MM.1S (cell line): ENCODE measurements around the gene ASIC4.

Source experiments
- DNase-seq: peaks from one replicate; pipeline ENCODE4 v3.0.0-alpha.2; 2015
- H2AFZ ChIP-seq: fragments of 300-600 bp; sonication (generic); 2 replicates; pipeline ENCODE4 v1.6.0; 2016; ENCODE audit warnings: antibody characterized with exemption, low read length
- H3F3A ChIP-seq: fragments of 300-600 bp; sonication (generic); 2 replicates; pipeline ENCODE4 v1.6.1; 2016; ENCODE audit warnings: mild to moderate bottlenecking, antibody characterized with exemption, low read length, moderate library complexity, mixed read lengths; ENCODE audit not compliant: insufficient read depth
- H3K27ac ChIP-seq: fragments of 300-600 bp; sonication (generic); 2 replicates; pipeline ENCODE4 v1.5.1; 2016; ENCODE audit warnings: mild to moderate bottlenecking, low read length
- H3K27me3 ChIP-seq: fragments of 300-600 bp; sonication (generic); replicated peaks from 2 replicates; pipeline ENCODE4 v1.6.0; 2016; ENCODE audit warnings: low read length; ENCODE audit not compliant: insufficient read depth
- H3K36me3 ChIP-seq: fragments of 300-600 bp; sonication (generic); replicated peaks from 2 replicates; pipeline ENCODE4 v1.6.1; 2016; ENCODE audit warnings: mild to moderate bottlenecking, low read length, mixed read lengths; ENCODE audit not compliant: insufficient read depth
- H3K4me1 ChIP-seq: fragments of 300-600 bp; sonication (generic); 2 replicates; pipeline ENCODE4 v1.6.1; 2016; ENCODE audit warnings: low read length, mixed read lengths
- H3K4me2 ChIP-seq: fragments of 300-600 bp; sonication (generic); 2 replicates; pipeline ENCODE4 v1.6.0; 2016; ENCODE audit warnings: low read depth, low read length
- H3K4me3 ChIP-seq: fragments of 300-600 bp; sonication (generic); 2 replicates; pipeline ENCODE4 v1.5.1; 2016; ENCODE audit warnings: low read length, mixed read lengths
- H3K79me2 ChIP-seq: fragments of 300-600 bp; sonication (generic); 2 replicates; pipeline ENCODE4 v1.6.1; 2016; ENCODE audit warnings: mixed run types, low read length, mixed read lengths
- H3K9ac ChIP-seq: fragments of 300-600 bp; sonication (generic); 2 replicates; pipeline ENCODE4 v1.6.1; 2016; ENCODE audit warnings: low read length, mixed read lengths
- H3K9me2 ChIP-seq: fragments of 300-600 bp; sonication (generic); replicated peaks from 2 replicates; pipeline ENCODE4 v1.6.1; 2016; ENCODE audit warnings: mild to moderate bottlenecking, low read length, mixed read lengths; ENCODE audit not compliant: insufficient read depth
- H3K9me3 ChIP-seq: fragments of 300-600 bp; sonication (generic); replicated peaks from 2 replicates; pipeline ENCODE4 v1.6.1; 2016; ENCODE audit warnings: mild to moderate bottlenecking, low read length, mixed read lengths; ENCODE audit not compliant: insufficient read depth
- H4K20me1 ChIP-seq: fragments of 300-600 bp; sonication (generic); 2 replicates; pipeline ENCODE4 v1.6.1; 2016; ENCODE audit warnings: mild to moderate bottlenecking, low read length, moderate library complexity, mixed read lengths; ENCODE audit not compliant: insufficient read depth
- CTCF ChIP-seq: fragments of 300-600 bp; sonication (generic); IDR thresholded peaks from 2 replicates; pipeline ENCODE4 v1.5.1; 2016; ENCODE audit warnings: antibody characterized with exemption, low read length, mixed read lengths
- EZH2 ChIP-seq: fragments of 300-600 bp; sonication (generic); optimal IDR thresholded peaks from 2 replicates; pipeline ENCODE3; 2017; ENCODE audit warnings: low read depth, mild to moderate bottlenecking, antibody characterized with exemption, low read length, mixed read lengths
- EZH2phosphoT487 ChIP-seq: fragments of 300-600 bp; sonication (generic); IDR thresholded peaks from 2 replicates; pipeline ENCODE4 v1.6.1; 2018; ENCODE audit warnings: antibody characterized with exemption, low read length

Gene ASIC4

GRCh38 chr2:219560037-219560892 lies 46.0 kb downstream of the ASIC4 start:
- no peaks in the 10 kb centered on the region for H4K20me1 ChIP-seq
- H3K36me3 ChIP-seq = no peaks in the 10 kb centered on the region
- no peak overlapping the region for H3K27ac ChIP-seq
- no peaks in the 10 kb centered on the region for H3K79me2 ChIP-seq
- no peaks in the 10 kb centered on the region for H3K9me2 ChIP-seq
- H2AFZ ChIP-seq = no peak overlapping the region
- no peak for DNase-seq
- no peak overlapping the region for H3K4me3 ChIP-seq
- no peaks in the 10 kb centered on the region for H3F3A ChIP-seq
- TF ChIP-seq EZH2phosphoT487 (no peak), CTCF (peak; percentile 45), EZH2 (no peak)
- no peaks in the 10 kb centered on the region for H3K9me3 ChIP-seq
- H3K27me3 ChIP-seq = peaks cover 97% of the 10 kb centered on the region
- no peaks in the 10 kb centered on the region for H3K4me1 ChIP-seq
- H3K4me2 ChIP-seq = no peak overlapping the region
- no peak overlapping the region for H3K9ac ChIP-seq

DNA sequence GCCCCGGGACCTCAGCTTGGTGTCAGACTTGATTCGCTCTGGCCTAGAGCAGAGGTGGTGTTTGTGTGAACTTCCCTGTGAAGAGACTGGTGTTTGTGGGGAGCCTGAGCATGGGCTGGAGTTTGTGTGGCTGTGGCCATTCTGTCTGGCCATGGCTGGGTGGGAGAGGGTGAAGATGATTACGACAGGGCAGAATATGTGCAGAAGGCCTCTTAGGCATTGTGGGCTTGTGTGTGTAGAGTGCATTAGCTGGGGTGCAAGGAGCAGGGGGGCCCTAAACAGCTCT lies 46.6 kb downstream of the ASIC4 start:
- no peaks in the 10 kb centered on the region for H3K4me1 ChIP-seq
- TF ChIP-seq EZH2 (no peak), CTCF (no peak), EZH2phosphoT487 (no peak)
- H3K9ac ChIP-seq = no peak overlapping the region
- H3K36me3 ChIP-seq = no peaks in the 10 kb centered on the region
- no peaks in the 10 kb centered on the region for H3K79me2 ChIP-seq
- no peaks in the 10 kb centered on the region for H3K9me2 ChIP-seq
- H3K27ac ChIP-seq = no peak overlapping the region
- H4K20me1 ChIP-seq = no peaks in the 10 kb centered on the region
- H3F3A ChIP-seq = no peaks in the 10 kb centered on the region
- H3K4me2 ChIP-seq = no peak overlapping the region
- H3K9me3 ChIP-seq = no peaks in the 10 kb centered on the region
- no peak overlapping the region for H3K4me3 ChIP-seq
- no peak overlapping the region for H2AFZ ChIP-seq
- H3K27me3 ChIP-seq = peaks cover 97% of the 10 kb centered on the region
- no peak for DNase-seq

DNA sequence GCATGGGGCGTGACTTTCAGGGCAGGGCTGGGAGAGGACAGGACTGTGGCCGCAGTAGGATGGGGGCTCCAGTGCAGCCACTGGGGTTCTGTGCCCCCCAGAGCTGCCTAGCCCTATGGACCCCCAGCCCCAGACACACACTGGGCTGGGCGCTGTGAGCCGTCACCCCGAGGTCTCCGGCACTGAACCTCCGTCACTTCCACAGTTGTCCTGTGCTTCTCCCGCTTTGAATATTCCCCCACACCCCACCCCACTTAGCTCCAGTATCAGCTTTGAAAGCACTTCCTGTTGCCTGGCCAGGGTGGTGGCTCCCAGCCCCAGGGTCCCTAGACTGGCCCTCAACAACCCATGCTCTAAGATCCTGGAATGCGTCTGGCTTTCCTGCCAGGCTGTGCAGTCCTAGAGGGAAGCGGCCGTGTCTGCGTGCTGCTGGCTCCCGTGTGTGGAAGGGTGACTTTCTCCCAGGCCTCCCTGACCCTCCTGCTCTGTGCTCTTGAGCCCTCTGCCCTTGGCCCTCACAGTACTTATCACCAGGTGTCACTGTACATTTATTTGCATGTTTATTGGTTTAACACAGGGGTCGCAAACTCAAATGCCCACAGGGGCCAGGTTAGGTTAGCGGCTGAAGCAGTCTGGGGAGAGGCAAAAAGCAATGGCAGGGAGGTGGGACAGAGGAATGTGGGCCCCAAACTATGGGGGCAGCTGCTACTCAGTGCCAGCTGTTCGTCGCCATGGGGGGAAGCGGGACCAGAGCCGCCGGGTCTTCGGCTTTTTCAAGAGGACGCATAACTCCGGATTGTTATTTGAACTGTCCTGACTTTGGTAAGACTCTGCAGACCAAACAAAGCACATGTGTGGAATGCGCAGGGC lies 47.1 kb downstream of the ASIC4 start:
- DNase-seq = no peak
- H3K9me3 ChIP-seq = no peaks in the 10 kb centered on the region
- no peaks in the 10 kb centered on the region for H3K36me3 ChIP-seq
- no peak overlapping the region for H3K4me3 ChIP-seq
- H3K27ac ChIP-seq = no peak overlapping the region
- H3K9me2 ChIP-seq = no peaks in the 10 kb centered on the region
- H3K9ac ChIP-seq = no peak overlapping the region
- no peaks in the 10 kb centered on the region for H3F3A ChIP-seq
- no peaks in the 10 kb centered on the region for H3K79me2 ChIP-seq
- H4K20me1 ChIP-seq = no peaks in the 10 kb centered on the region
- H3K4me2 ChIP-seq = no peak overlapping the region
- no peaks in the 10 kb centered on the region for H3K4me1 ChIP-seq
- TF ChIP-seq CTCF (no peak), EZH2 (no peak)
- no peak overlapping the region for H2AFZ ChIP-seq
- peaks cover 97% of the 10 kb centered on the region for H3K27me3 ChIP-seq
